H9 (cell line): ENCODE data around the gene AXIN2. TPM values are rescaled to one million over a fixed set of nuclear protein-coding genes. Genes with fewer than 3 reads are reported as not detected.

Source experiments
- DNase-seq: peaks from one replicate; pipeline ENCODE4 v3.0.0-alpha.2; 2017
- H2AFZ ChIP-seq: one replicate; pipeline ENCODE4 v1.6.1; 2013; ENCODE audit warnings: mild to moderate bottlenecking, low read length, control low read depth, moderate library complexity
- H2AK5ac ChIP-seq: 2 replicates; pipeline ENCODE4 v1.6.1; 2013; ENCODE audit warnings: low read length, control low read depth, mixed read lengths; ENCODE audit not compliant: insufficient read length
- H2BK120ac ChIP-seq: one replicate; pipeline ENCODE4 v1.6.1; 2013; ENCODE audit warnings: low read depth, mild to moderate bottlenecking, low read length, control low read depth, inconsistent platforms; ENCODE audit not compliant: poor library complexity, severe bottlenecking
- H2BK12ac ChIP-seq: 2 replicates; pipeline ENCODE4 v1.6.1; 2013; ENCODE audit warnings: low read length, control low read depth, mixed read lengths, low read depth; ENCODE audit not compliant: insufficient read length
- H2BK15ac ChIP-seq: 2 replicates; pipeline ENCODE4 v1.6.1; 2013; ENCODE audit warnings: low read depth, low read length, control low read depth
- H2BK20ac ChIP-seq: one replicate; pipeline ENCODE4 v1.6.1; 2013; ENCODE audit warnings: low read depth, mild to moderate bottlenecking, low read length, control low read depth, inconsistent platforms; ENCODE audit not compliant: poor library complexity, severe bottlenecking
- H2BK5ac ChIP-seq: 2 replicates; pipeline ENCODE4 v1.6.1; 2013; ENCODE audit warnings: low read length, control low read depth, mixed read lengths; ENCODE audit not compliant: insufficient read length
- H3K14ac ChIP-seq: 2 replicates; pipeline ENCODE4 v1.6.1; 2013; ENCODE audit warnings: low read length, control low read depth; ENCODE audit not compliant: insufficient read depth
- H3K18ac ChIP-seq: 2 replicates; pipeline ENCODE4 v1.6.1; 2013; ENCODE audit warnings: low read depth, mild to moderate bottlenecking, mixed read lengths, low read length, control low read depth; ENCODE audit not compliant: insufficient read length
- H3K23ac ChIP-seq: 2 replicates; pipeline ENCODE4 v1.6.1; 2013; ENCODE audit warnings: low read length, control low read depth, mixed read lengths, low read depth; ENCODE audit not compliant: insufficient read length
- H3K23me2 ChIP-seq: 2 replicates; pipeline ENCODE4 v1.6.1; 2013; ENCODE audit warnings: low read depth, mild to moderate bottlenecking, mixed read lengths, low read length, control low read depth; ENCODE audit not compliant: insufficient read length, poor library complexity, severe bottlenecking
- H3K27ac ChIP-seq: 2 replicates; pipeline ENCODE4 v1.5.1; 2013; ENCODE audit warnings: low read length, control low read depth, mixed read lengths, low read depth; ENCODE audit not compliant: insufficient read length
- H3K27me3 ChIP-seq: 2 replicates; pipeline ENCODE4 v1.6.1; 2013; ENCODE audit warnings: low read length, control low read depth, inconsistent platforms; ENCODE audit not compliant: insufficient read depth
- H3K4ac ChIP-seq: 2 replicates; pipeline ENCODE4 v1.6.1; 2013; ENCODE audit warnings: low read depth, mild to moderate bottlenecking, control low read depth, inconsistent platforms, low read length, moderate library complexity
- H3K4me1 ChIP-seq: 2 replicates; pipeline ENCODE4 v1.6.1; 2013; ENCODE audit warnings: low read length, control low read depth, inconsistent platforms; ENCODE audit not compliant: insufficient read depth
- H3K4me2 ChIP-seq: 2 replicates; pipeline ENCODE4 v1.6.1; 2013; ENCODE audit warnings: low read length, control low read depth, mixed read lengths; ENCODE audit not compliant: insufficient read length, insufficient read depth
- H3K56ac ChIP-seq: 2 replicates; pipeline ENCODE4 v1.6.1; 2013; ENCODE audit warnings: low read depth, mild to moderate bottlenecking, mixed read lengths, low read length, control low read depth; ENCODE audit not compliant: insufficient read length
- H3K79me1 ChIP-seq: 2 replicates; pipeline ENCODE4 v1.6.1; 2013; ENCODE audit warnings: low read depth, mild to moderate bottlenecking, moderate library complexity, low read length, control low read depth, inconsistent platforms; ENCODE audit not compliant: insufficient read depth, poor library complexity, severe bottlenecking
- H3K79me2 ChIP-seq: 2 replicates; pipeline ENCODE4 v1.6.1; 2013; ENCODE audit warnings: low read length, control low read depth, inconsistent platforms; ENCODE audit not compliant: insufficient read depth
- H3K9ac ChIP-seq: 2 replicates; pipeline ENCODE4 v1.6.1; 2013; ENCODE audit warnings: low read length, control low read depth, mixed read lengths; ENCODE audit not compliant: insufficient read length; ENCODE audit errors: extremely low read depth
- H3K9me3 ChIP-seq: one replicate; pipeline ENCODE4 v1.6.1; 2013; ENCODE audit warnings: low read depth, low read length, inconsistent platforms; ENCODE audit not compliant: control insufficient read depth
- H3T11ph ChIP-seq: one replicate; pipeline ENCODE4 v1.6.1; 2013; ENCODE audit warnings: mild to moderate bottlenecking, low read length, control low read depth, inconsistent platforms
- H4K20me1 ChIP-seq: one replicate; pipeline ENCODE4 v1.6.1; 2013; ENCODE audit not compliant: control insufficient read depth, insufficient read length, insufficient read depth
- H4K5ac ChIP-seq: 2 replicates; pipeline ENCODE4 v1.6.1; 2013; ENCODE audit warnings: low read depth, mild to moderate bottlenecking, mixed read lengths, low read length, control low read depth; ENCODE audit not compliant: insufficient read length
- H4K8ac ChIP-seq: replicated peaks from 2 replicates; pipeline ENCODE4 v1.6.1; 2013; ENCODE audit warnings: low read length, control low read depth, mixed read lengths, low read depth; ENCODE audit not compliant: insufficient read length
- H4K91ac ChIP-seq: 2 replicates; pipeline ENCODE4 v1.6.1; 2013; ENCODE audit warnings: low read depth, mild to moderate bottlenecking, moderate library complexity, mixed read lengths, low read length, control low read depth; ENCODE audit not compliant: insufficient read length
- H3K27ac Mint-ChIP-seq, 3 experiments: 2 replicates in 2 of 3; 3 replicates in 1 of 3; pipeline ENCODE4 v1.8.0; 2020 to 2021; ENCODE audit warnings: mixed read lengths in 3 of 3, mild to moderate bottlenecking in 1 of 3, moderate library complexity in 1 of 3
- H3K27me3 Mint-ChIP-seq: 2 replicates; pipeline ENCODE4 v1.8.0; 2021; ENCODE audit warnings: low read depth, mild to moderate bottlenecking, moderate library complexity, mixed read lengths
- H3K36me3 Mint-ChIP-seq, 3 experiments: 2 replicates in 2 of 3; 3 replicates in 1 of 3; pipeline ENCODE4 v1.8.0; 2020 to 2021; ENCODE audit warnings: low read depth in 3 of 3, mixed read lengths in 3 of 3; ENCODE audit not compliant: insufficient read depth in 1 of 3
- H3K4me1 Mint-ChIP-seq, 2 experiments: 2 replicates each; pipeline ENCODE4 v1.8.0; 2020; ENCODE audit warnings: mixed read lengths in 2 of 2
- H3K4me3 Mint-ChIP-seq, 2 experiments: 2 replicates in 1 of 2; 3 replicates in 1 of 2; pipeline ENCODE4 v1.8.0; 2020 to 2021; ENCODE audit warnings: mild to moderate bottlenecking in 2 of 2, mixed read lengths in 2 of 2, moderate library complexity in 1 of 2
- H3K9me3 Mint-ChIP-seq, 2 experiments: 2 replicates in 1 of 2; 3 replicates in 1 of 2; pipeline ENCODE4 v1.8.0; 2020; ENCODE audit warnings: mild to moderate bottlenecking in 2 of 2, mixed read lengths in 2 of 2, moderate library complexity in 1 of 2
- CTCF ChIP-seq: fragments of 200-600 bp; sonication (generic); conservative IDR thresholded peaks from 3 replicates; pipeline ENCODE4 v1.8.0; 2021; ENCODE audit warnings: antibody characterized with exemption, mild to moderate bottlenecking
- WGBS: extraction: QIAGEN DNeasy Blood & Tissue Kit; methylation state at CpG from one replicate; pipeline ENCODE4 v1.1.7; 2013; ENCODE audit warnings: missing lambda C conversion rate, low lambda C conversion rate, mixed read lengths; ENCODE audit not compliant: insufficient read length; ENCODE audit errors: extremely low coverage; 5-methylcytosine and 5-hydroxymethylcytosine counted together
- total RNA-seq: library from RNA; stranded (reverse); gene quantifications from 2 replicates; pipeline ENCODE4 v1.2.1, GENCODE V29; 2021

The AXIN2 gene
- total RNA-seq, 1 experiment from 2014 or later, result 35.0 TPM

- no peak for TF ChIP-seq CTCF
- H3K4me1 Mint-ChIP-seq, result peaks cover 15 to 31% of the 10 kb centered on the region in 2 experiments
- Histone ChIP-seq H3K23ac (no peak overlapping the region), H2BK15ac (no peak overlapping the region), H2AFZ (no peak overlapping the region), H2BK12ac (no peak overlapping the region), H3K79me1 (no peaks in the 10 kb centered on the region), H2BK120ac (no peak overlapping the region), H3T11ph (no peak overlapping the region), H3K4me1 (peaks cover 2% of the 10 kb centered on the region; the same call in 1 of the 2 replicates), H3K9ac (no peak overlapping the region), H4K20me1 (no peaks in the 10 kb centered on the region), H3K14ac (no peak overlapping the region), H3K4ac (no peak overlapping the region), H4K8ac (no peak overlapping the region), H3K9me3 (no peaks in the 10 kb centered on the region), H3K18ac (no peak overlapping the region), H2BK5ac (no peak overlapping the region), H3K79me2 (no peaks in the 10 kb centered on the region), H3K56ac (no peak overlapping the region), H3K27me3 (no peaks in the 10 kb centered on the region), H2AK5ac (no peak overlapping the region), H3K27ac (no peak overlapping the region), H3K4me2 (no peak overlapping the region), H3K23me2 (no peaks in the 10 kb centered on the region), H4K5ac (no peak overlapping the region), H2BK20ac (no peak overlapping the region), H4K91ac (no peak overlapping the region)
- no peak overlapping the region for H3K4me3 Mint-ChIP-seq
- DNase-seq, result no peak
- no CpG with 5 or more reads among the region's 2 CpGs for WGBS
- no peaks in the 10 kb centered on the region; a peak in 1 of 7 replicates for H3K36me3 Mint-ChIP-seq
- H3K27me3 Mint-ChIP-seq, result peaks cover 6% of the 10 kb centered on the region
- H3K27ac Mint-ChIP-seq, result no peak overlapping the region
- H3K9me3 Mint-ChIP-seq, result no peaks in the 10 kb centered on the region
These were observed 43.2 kb downstream of the AXIN2 start for GRCh38 chr17:65518256-65518655.
